Urinary bladder (tissue), 4 donors: ENCODE data around the gene LOX. TPM values are rescaled to one million over a fixed set of nuclear protein-coding genes. Genes with fewer than 3 reads are reported as not detected.

ENCODE experiments used
- DNase-seq: peaks from one replicate; pipeline ENCODE4 v3.0.0-alpha.2; 2015; ENCODE audit errors: extremely low spot score
- H3K27ac ChIP-seq: one replicate; pipeline ENCODE4 v1.5.1; 2013; ENCODE audit warnings: low read depth, mild to moderate bottlenecking, moderate library complexity
- H3K36me3 ChIP-seq: one replicate; pipeline ENCODE4 v1.6.1; 2013; ENCODE audit warnings: mild to moderate bottlenecking, moderate library complexity; ENCODE audit not compliant: insufficient read depth
- H3K4me1 ChIP-seq: one replicate; pipeline ENCODE4 v1.6.1; 2013; ENCODE audit warnings: mild to moderate bottlenecking, moderate library complexity; ENCODE audit not compliant: insufficient read depth
- H3K4me3 ChIP-seq: one replicate; pipeline ENCODE4 v1.5.1; 2013; ENCODE audit warnings: low read depth, low read length
- WGBS: extraction: QIAGEN DNeasy Blood & Tissue Kit; methylation state at CpG from one replicate; pipeline ENCODE4 v1.1.7; 2013; 5-methylcytosine and 5-hydroxymethylcytosine counted together
- polyA plus RNA-seq: library from polyadenylated mRNA; stranded (reverse); fragments of 200-250 nt; gene quantifications from one replicate; pipeline ENCODE4 v1.2.3, GENCODE V29; 2013
- total RNA-seq: library from RNA; depleted of rRNA; stranded (reverse); fragments of >200 nt; gene quantifications from one replicate; pipeline ENCODE4 v1.2.3, GENCODE V29; 2014
- donor health status: healthy with polysubstance abuse.
- donor health status: healthy.

Gene LOX
- total and polyA plus RNA-seq, 2 donors = 15.0 to 158 TPM

DNA sequence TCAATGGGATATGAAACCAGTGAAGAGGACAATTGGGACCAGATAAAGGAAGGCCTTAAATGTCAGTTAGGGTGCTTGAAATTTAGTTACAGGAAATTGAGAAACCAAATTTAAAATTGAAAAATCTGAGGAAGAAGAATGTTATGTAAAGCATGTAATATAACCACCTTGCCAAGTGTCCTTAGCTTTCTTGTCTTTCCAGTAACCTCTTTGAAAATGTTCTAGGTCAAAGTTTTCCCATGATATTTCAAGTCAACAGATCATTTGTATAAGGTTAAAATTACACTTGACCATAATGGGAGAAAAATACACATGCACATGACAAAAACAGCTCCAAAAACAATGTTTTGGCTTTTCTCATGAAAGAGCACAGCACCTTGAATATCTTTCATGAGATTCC lies 21.1 kb downstream of the LOX start:
- Histone ChIP-seq H3K4me1 (no peaks in the 10 kb centered on the region), H3K4me3 (no peak overlapping the region), H3K27ac (no peak overlapping the region), H3K36me3 (no peaks in the 10 kb centered on the region)
- DNase-seq = no peak

DNA sequence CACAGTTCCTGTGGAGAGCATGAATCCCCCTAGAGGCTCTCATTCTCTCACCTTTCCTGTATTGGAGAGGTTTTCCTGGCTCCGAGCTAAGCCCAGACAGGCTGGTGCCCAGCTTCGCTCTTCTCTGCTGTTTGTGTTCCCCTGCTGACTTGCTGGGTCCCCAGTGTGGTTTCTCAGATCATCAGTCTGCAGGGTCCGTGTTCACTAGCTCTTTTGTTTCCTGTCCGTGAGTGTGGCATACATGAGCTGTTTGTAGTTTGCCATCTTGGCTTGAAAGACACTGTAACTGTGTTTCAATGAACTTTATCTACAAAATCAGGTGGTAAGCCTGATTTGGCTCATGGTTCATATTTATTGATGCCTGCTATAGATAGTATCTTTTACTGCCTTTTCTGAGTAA lies 23.8 kb downstream of the LOX start:
- no peak overlapping the region for H3K4me3 ChIP-seq
- no peaks in the 10 kb centered on the region for H3K36me3 ChIP-seq
- no peaks in the 10 kb centered on the region for H3K4me1 ChIP-seq
- WGBS = 78% methylated on average over 4 of the region's 4 CpGs
- H3K27ac ChIP-seq = no peak overlapping the region
- DNase-seq = no peak

DNA sequence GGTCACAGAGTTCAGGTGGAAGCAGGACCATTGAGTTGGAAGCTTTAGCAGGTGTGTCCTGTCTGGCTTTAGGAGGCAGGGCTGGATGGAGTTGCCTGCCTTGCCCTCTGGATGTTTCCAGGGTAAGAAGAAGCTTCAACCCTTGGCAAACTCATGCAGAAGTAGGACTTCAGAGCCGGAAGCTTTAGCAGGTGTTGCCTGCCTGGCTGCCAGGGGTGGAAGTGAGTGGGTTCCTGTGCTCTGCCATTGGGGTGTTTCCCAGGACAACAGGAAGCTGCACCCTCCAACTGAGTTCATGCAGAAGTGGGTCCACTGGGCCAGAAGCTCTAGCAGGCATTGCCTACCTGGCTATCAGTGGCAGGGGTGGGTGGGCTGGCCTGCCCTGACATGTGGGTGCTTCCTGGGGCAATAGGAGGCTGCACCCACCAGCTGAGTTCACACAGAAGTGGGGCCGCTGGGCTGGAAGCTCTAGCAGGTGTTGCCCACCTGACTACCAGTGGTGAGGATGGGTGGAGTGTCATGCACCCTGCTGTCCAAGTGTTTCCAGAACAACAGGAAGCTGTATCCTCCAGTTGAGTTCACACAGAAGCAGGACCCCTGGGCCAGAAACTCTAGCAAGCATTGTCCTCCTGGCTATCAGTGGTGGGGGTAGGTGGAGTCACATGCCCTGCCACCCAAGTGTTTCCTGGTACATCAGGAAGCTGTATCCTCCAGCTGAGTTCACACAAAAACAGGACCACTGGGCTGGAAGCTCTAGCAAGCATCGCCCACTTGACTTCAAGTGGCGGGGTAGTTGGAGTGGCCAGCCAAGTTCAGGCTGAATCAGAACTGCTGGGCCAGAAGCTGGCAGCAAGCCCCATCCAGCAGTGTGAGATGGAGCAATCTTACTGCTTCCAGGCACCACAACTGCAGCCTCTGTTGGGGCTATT lies 24.6 kb downstream of the LOX start:
- Histone ChIP-seq H3K36me3 (no peaks in the 10 kb centered on the region), H3K4me1 (no peaks in the 10 kb centered on the region), H3K4me3 (no peak overlapping the region), H3K27ac (no peak overlapping the region)
- 88% methylated on average over 4 of the region's 4 CpGs for WGBS
- DNase-seq = no peak

DNA sequence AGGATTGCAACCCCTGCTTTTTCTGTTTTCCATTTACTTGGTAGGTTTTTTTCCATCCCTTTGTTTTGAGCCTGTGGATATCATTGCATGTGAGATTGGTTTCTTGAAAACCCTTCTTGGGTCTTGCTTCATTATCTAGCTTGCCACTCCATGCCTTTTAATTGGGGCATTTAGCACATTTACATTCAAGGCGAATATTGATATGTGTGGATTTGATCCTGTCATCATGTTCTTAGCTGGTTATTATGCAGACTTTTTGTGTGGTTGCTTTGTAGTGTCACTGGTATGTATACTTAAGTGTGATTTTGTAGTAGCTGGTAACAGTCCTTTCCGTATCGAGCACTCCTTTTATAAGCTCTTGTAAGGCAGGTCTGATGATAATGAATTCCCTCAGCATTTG lies 26.5 kb downstream of the LOX start:
- no peaks in the 10 kb centered on the region for H3K4me1 ChIP-seq
- WGBS = 96% methylated on average over 3 of the region's 3 CpGs
- H3K36me3 ChIP-seq = no peaks in the 10 kb centered on the region
- no peak overlapping the region for H3K27ac ChIP-seq
- H3K4me3 ChIP-seq = no peak overlapping the region
- no peak for DNase-seq

DNA sequence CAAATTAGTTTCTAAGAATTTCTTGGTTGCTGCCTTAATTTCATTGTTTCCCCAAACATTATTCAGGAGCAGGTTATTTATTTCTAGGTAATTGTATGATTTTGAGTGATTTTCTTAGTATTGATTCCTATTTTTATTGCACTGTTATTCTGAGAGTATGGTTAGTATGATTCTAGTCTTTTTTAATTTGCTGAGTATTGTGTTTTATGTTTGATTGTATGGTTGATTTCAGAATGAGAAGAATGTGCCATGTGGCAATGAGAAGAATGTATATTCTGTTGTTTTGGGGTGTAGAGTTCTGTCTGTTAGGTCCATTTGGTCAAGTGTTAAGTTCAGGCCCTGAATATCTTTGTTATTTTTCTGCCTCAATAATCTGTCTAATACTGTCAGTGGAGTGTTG lies 27.1 kb downstream of the LOX start:
- Histone ChIP-seq H3K4me3 (no peak overlapping the region), H3K27ac (no peak overlapping the region), H3K36me3 (no peaks in the 10 kb centered on the region), H3K4me1 (no peaks in the 10 kb centered on the region)
- no peak for DNase-seq

DNA sequence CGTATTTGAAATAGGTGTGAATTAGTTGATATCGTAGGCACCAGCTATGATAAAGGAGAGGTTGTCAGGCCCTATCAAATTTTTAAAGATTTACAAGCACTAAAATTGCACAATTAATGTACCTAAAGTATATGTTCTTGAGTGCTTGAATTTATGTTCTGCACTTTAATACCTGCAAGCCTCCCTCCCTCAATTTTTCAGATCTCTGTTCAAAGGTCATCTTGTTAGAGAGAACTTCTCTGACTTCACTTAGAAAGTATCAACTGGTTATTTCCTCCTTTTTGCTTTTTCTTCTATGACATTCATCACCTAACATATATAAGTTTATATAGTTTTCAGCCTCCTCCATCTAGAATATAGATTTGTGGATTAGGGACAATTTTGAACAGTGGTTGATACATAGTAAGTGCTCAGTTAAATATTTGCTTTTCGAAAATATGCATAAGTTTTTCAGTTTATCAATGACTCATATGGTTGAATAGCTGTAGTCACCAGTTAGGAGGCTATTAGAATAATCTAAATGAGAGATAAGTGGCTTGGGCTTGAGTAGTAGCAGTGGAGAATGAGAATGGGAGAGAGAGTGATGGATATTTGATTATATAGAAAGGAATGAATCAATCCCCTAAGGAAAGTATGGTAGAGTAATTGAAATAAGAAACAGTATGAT lies 37.3 kb downstream of the LOX start:
- no peak for DNase-seq
- Histone ChIP-seq H3K36me3 (no peaks in the 10 kb centered on the region), H3K27ac (no peak overlapping the region), H3K4me1 (no peaks in the 10 kb centered on the region), H3K4me3 (no peak overlapping the region)
- 84% methylated on average over 3 of the region's 3 CpGs for WGBS

DNA sequence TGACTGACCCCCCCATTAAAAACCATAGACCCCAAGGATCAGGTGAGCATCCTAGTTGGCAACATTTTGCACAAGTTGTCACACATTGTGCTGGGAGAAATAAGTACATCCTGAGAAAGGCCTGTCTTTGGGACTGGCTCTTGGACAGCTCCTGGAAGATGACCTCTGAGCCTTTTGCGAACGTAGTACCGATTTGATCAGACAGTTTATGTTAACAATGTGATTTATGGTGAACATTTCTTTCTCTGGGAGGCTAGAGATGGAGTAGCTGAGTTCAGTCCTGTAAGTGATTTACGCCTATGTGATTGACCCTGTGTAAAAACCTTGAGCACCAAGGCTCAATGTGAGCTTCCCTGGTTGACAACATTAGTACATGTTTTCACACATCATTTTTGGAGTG lies 41.7 kb downstream of the LOX start:
- WGBS = 54% methylated on average over 4 of the region's 4 CpGs
- H3K4me1 ChIP-seq = no peaks in the 10 kb centered on the region
- DNase-seq = no peak
- H3K4me3 ChIP-seq = no peak overlapping the region
- H3K36me3 ChIP-seq = no peaks in the 10 kb centered on the region
- H3K27ac ChIP-seq = no peak overlapping the region

DNA sequence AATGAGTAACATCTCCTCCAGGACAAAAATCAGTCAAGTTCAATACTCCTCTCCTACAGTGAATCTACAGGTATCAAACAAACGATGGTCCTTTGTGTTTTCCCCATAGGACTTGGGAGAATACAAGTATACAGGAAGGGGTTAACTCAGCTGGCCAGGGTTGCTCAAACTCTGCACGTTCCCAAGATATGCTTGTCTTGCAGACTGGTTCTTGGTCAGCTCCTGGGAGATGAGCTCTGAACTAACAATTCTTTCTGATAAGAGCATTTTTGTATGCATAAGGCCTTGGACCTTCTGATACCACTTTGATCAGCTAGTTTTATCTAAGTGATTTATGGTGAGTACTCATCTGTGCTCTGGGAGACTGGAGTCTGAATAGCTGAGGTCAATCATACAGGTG lies 42.1 kb downstream of the LOX start:
- Histone ChIP-seq H3K4me3 (no peak overlapping the region), H3K36me3 (no peaks in the 10 kb centered on the region), H3K4me1 (no peaks in the 10 kb centered on the region), H3K27ac (no peak overlapping the region)
- WGBS = 62% methylated on average over 2 of the region's 2 CpGs
- no peak for DNase-seq

DNA sequence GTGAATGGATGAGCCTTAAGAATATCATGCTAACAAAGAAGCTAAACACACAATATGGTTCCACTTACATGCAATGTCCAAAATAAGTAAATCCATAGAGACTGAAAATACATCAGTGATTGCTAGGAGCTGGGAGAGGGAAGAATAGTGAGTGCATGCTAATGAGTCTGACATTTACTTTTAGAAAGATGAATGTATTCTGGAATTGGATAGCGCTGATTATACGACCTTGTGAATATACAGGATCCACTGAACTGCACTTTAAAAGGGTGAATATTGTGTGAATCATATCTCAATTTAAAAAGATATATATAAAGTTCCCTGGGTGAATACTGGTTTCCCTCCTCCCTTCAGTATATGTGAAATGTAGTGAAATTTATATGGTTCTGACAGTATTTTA lies 46.2 kb downstream of the LOX start:
- H3K4me1 ChIP-seq = no peaks in the 10 kb centered on the region
- no peak overlapping the region for H3K27ac ChIP-seq
- DNase-seq = no peak
- H3K4me3 ChIP-seq = no peak overlapping the region
- 90% methylated on average over 2 of the region's 2 CpGs for WGBS
- no peaks in the 10 kb centered on the region for H3K36me3 ChIP-seq

DNA sequence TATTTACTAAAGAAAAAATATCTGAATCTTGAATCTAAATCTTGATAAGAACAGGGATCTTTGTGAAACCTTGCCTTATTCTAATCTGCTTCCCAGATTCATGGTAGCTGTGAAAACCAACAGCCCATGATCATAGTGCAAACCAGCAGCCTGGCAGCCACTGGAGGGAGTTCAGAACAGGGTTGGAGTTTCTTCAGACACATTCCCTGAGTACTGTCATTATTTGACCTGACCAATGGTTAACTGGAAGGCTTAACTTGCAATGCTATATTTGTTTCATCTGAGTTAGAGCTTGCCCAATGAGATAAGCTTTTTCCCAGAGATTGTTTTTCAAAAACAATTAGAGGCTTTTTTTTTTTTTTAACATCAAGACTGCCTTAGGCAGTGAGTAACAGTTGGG lies 47.8 kb downstream of the LOX start:
- H3K4me3 ChIP-seq = no peak overlapping the region
- H3K4me1 ChIP-seq = no peaks in the 10 kb centered on the region
- no peak overlapping the region for H3K27ac ChIP-seq
- DNase-seq = no peak
- no peaks in the 10 kb centered on the region for H3K36me3 ChIP-seq

DNA sequence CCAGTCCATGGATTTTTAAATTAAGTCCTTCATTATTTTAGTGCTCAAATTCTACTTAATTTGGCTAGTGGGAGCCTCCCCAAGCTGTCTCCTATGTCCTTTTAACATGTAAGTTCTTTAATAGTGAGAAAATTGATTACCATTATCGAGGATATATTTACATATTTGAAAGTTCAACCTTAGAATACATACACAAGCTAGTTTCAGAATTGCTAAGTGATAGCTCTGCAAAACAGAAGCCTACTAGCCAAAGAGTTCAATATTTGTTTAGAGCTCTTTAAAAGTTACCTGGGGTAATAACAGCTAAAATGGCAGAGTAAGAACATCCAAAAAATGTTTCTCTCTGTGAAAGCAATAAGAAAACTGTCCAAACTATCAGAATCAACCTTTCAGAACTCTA lies 48.2 kb downstream of the LOX start:
- H3K27ac ChIP-seq = no peak overlapping the region
- DNase-seq = no peak
- WGBS = 96% methylated on average over 1 of the region's 1 CpG
- H3K4me1 ChIP-seq = no peaks in the 10 kb centered on the region
- no peak overlapping the region for H3K4me3 ChIP-seq
- no peaks in the 10 kb centered on the region for H3K36me3 ChIP-seq

DNA sequence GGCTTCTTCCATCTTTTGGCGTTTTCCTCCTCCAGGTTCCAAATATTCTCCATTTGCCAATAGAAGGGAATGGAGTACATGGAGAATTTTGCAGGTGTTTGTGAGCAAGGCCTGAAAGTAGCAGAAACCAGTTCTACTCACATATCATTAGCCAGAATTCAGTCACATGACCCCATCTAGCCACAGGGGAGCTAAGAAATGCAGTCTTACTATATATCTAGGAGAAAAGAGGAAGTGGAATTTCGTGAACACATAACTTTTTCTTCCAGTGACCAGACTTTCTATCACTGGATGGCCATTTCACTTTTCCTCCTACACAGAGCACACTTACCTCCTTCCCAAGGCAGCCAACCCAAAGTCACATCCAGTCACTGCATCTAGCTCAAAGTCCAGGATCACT lies 55.1 kb downstream of the LOX start:
- H3K4me1 ChIP-seq = no peaks in the 10 kb centered on the region

DNA sequence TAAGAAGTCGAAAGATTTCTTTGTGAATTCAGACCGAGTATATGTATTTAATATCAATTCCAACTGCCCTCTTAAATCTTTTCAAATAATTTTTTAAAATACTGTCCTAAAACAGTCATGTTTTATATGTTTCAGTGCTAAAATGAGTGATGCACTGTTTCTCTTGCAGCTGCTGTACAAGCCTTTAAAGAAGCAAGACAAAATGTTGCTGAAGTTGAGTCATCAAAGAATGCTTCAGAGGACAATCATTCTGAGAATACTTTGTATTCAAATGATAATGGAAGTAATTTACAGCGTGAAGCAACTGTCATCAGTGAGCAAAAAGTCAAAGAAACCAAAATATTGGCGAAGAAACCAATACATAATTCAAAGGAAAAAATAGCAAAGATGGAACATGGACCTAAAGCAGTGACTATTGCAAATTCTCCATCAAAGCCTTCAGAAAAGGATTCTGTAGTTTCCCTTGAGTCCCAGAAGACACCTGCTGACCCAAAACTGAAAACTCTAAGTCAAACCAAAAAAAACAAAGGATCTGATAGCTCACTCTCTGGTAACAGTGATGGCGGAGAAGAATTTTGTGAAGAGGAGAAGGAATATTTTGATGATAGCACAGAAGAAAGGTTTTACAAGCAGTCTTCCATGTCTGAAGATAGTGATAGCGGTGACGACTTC lies 58.0 kb downstream of the LOX start:
- no peak overlapping the region for H3K27ac ChIP-seq
- no peaks in the 10 kb centered on the region for H3K4me1 ChIP-seq
- peaks cover 2% of the 10 kb centered on the region for H3K36me3 ChIP-seq
- no peak for DNase-seq
- 92% methylated on average over 7 of the region's 7 CpGs for WGBS
- no peak overlapping the region for H3K4me3 ChIP-seq

More for the DNA sequence above, 55.1 kb downstream of the LOX start:
- no peak for DNase-seq
- Histone ChIP-seq H3K4me3 (no peak overlapping the region), H3K36me3 (peaks cover 2% of the 10 kb centered on the region), H3K27ac (no peak overlapping the region)
- 94% methylated on average over 2 of the region's 2 CpGs for WGBS

DNA sequence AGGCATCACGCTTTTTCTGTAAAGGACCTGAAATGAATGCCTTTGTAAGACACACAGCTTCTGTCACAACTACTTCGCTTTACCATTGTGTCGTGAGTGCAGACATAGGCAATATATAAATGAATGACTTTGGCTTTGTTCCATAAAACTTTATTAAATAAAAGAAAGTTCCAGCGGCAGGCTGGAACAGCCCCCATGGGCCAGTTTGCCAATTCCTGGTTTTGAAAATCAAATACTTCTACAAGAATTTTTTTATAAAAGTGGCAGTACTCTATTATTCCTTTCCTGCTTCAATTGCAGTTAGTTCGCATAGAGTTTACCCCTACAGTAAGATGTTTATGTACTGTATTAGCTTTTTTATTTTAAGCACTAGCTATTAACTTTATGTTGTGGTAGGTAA lies 62.6 kb downstream of the LOX start:
- H3K36me3 ChIP-seq = no peaks in the 10 kb centered on the region
- H3K27ac ChIP-seq = no peak overlapping the region
- H3K4me3 ChIP-seq = no peak overlapping the region
- WGBS = 83% methylated on average over 5 of the region's 5 CpGs
- H3K4me1 ChIP-seq = no peaks in the 10 kb centered on the region
- no peak for DNase-seq
